Measurements from ENCODE around the gene MACROH2A1.

DNA sequence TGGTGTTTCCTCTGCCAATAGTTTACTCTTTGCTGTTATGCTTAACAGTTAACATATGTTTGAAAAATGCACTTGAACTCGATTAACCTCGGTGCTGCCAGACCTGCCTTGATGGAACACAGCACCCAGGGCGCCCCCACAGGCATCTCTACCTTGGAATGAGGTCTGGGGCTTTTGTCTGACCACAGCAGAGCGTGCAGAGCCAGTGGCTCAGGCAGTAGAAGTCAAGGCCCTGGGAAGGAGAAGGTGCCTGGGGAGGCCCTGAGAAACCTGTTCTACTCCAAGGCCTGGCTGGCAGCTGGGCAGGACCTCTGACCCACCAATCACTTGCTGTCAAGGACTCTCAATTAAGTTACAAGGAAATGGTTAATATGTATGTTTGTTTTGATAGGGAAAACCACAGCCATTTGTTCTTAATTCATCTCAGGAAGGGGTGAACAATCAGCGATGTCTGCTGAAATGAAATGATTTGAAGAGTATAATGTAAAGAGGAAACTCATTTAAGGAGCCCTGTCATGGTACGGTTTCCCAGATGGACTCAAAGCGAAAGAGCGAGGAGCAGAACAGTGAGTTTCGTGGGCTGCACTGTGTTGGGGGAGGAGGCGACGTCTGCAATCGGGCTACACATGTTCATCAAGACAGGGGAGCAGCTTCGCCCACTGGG is 21.9 kb downstream of the MACROH2A1 start:
- no peak for TF ChIP-seq EZH2 (IDR thresholded peaks at IDR 0.05; ENCODE audit: insufficient read depth, poor library complexity, severe bottlenecking)
- TF ChIP-seq EZH2phosphoT487 (IDR thresholded peaks at IDR 0.05; ENCODE audit: insufficient read depth, low read depth): no peak
